T-helper 2 cell treated with Interferon-gamma antibody and Interleukin-4, amounts not matched to agents 5 μg/mL and 100 μg/mL, for 36 hours (primary cell): ENCODE results near the gene TMEM218.

Experiments
- DNase-seq: peaks from one replicate; pipeline ENCODE4 v3.0.0; 2021; ENCODE audit warnings: low spot score
- H3K27ac Mint-ChIP-seq: one replicate; pipeline ENCODE4 v1.8.0; 2021; ENCODE audit warnings: mild to moderate bottlenecking, mixed read lengths
- H3K27me3 Mint-ChIP-seq: one replicate; pipeline ENCODE4 v1.8.0; 2021; ENCODE audit warnings: low read depth, mixed read lengths
- H3K36me3 Mint-ChIP-seq: one replicate; pipeline ENCODE4 v1.8.0; 2021; ENCODE audit warnings: low read depth, mixed read lengths
- H3K4me1 Mint-ChIP-seq: one replicate; pipeline ENCODE4 v1.8.0; 2021; ENCODE audit warnings: low read depth, mixed read lengths
- H3K4me3 Mint-ChIP-seq: one replicate; pipeline ENCODE4 v1.8.0; 2022; ENCODE audit warnings: mild to moderate bottlenecking, moderate library complexity, mixed read lengths
- H3K9me3 Mint-ChIP-seq: one replicate; pipeline ENCODE4 v1.8.0; 2021; ENCODE audit warnings: mixed read lengths

TMEM218 gene

GRCh38 chr11:125072218-125072960 lies 39.0 kb downstream of the TMEM218 start:
- H3K27ac Mint-ChIP-seq = no peak overlapping the region
- H3K36me3 Mint-ChIP-seq = no peaks in the 10 kb centered on the region
- no peak for DNase-seq
- no peaks in the 10 kb centered on the region for H3K9me3 Mint-ChIP-seq
- H3K4me1 Mint-ChIP-seq = peaks cover 15% of the 10 kb centered on the region
- no peak overlapping the region for H3K4me3 Mint-ChIP-seq
- peaks cover 8% of the 10 kb centered on the region for H3K27me3 Mint-ChIP-seq

- Mint-ChIP-seq H3K27ac (no peak overlapping the region), H3K27me3 (peaks cover 8% of the 10 kb centered on the region), H3K4me1 (peaks cover 15% of the 10 kb centered on the region), H3K9me3 (no peaks in the 10 kb centered on the region), H3K4me3 (no peak overlapping the region), H3K36me3 (no peaks in the 10 kb centered on the region)
- DNase-seq = no peak
Observed at GRCh38 chr11:125071846-125072217, 39.6 kb downstream of the TMEM218 start.

DNA sequence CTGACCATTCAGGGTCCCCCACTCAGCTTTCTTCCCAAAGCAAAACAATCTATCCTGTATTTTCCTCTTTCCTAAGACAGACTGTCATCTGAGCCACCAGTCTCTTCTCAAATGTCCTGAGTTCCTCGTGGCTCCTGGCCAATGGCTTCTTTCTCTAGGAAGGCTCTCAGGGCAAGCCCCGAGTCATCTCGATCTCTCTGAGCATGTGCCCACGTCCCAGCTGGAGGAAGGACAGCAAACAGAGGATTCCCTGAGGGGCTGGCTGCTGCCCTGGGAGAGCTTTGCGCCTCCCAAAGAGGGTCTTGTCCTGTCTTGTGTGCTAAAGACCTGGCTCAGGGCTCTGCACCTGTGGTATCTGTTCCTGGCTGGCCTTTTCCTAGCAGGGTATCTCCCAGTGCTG lies 40.0 kb downstream of the TMEM218 start:
- no peak for DNase-seq
- no peaks in the 10 kb centered on the region for H3K36me3 Mint-ChIP-seq
- H3K4me1 Mint-ChIP-seq = peaks cover 15% of the 10 kb centered on the region
- H3K27ac Mint-ChIP-seq = peak overlapping the region; percentile 41
- no peaks in the 10 kb centered on the region for H3K9me3 Mint-ChIP-seq
- H3K4me3 Mint-ChIP-seq = no peak overlapping the region
- peaks cover 8% of the 10 kb centered on the region for H3K27me3 Mint-ChIP-seq

DNA sequence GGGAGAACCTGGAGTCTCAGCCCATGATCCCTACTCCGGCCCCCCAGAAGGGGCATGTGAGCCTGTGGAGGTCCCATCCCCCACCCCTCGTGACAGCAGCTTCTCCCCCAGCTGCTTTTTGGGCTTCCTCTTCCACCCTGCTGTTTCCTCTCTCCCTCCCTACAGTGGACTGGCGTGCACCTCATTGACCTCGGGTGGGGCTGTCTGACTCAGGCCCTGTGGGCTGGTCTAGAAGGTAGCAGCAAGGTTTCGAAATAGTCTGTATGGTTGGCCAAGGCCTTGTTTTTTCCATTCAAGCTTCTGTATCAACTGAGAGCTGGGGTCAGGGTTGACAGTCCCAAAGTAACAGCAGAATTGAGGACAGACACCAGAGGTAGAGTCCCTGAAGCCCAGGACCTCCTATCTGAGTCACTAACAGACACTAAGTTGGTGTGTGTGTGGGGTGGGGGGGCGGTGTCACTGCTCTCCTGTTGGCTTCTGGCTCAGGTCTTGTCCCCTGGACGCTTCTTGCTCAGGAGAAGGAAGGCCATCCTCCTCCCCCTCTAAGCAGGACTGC lies 40.6 kb downstream of the TMEM218 start:
- H3K4me3 Mint-ChIP-seq = no peak overlapping the region
- H3K9me3 Mint-ChIP-seq = no peaks in the 10 kb centered on the region
- DNase-seq = peak; percentile 37
- peaks cover 15% of the 10 kb centered on the region for H3K4me1 Mint-ChIP-seq
- no peaks in the 10 kb centered on the region for H3K36me3 Mint-ChIP-seq
- H3K27ac Mint-ChIP-seq = peak overlapping the region; percentile 10
- H3K27me3 Mint-ChIP-seq = peaks cover 12% of the 10 kb centered on the region

GRCh38 chr11:125069796-125070195 lies 41.6 kb downstream of the TMEM218 start:
- Mint-ChIP-seq H3K27me3 (peaks cover 21% of the 10 kb centered on the region), H3K4me1 (peaks cover 15% of the 10 kb centered on the region), H3K27ac (no peak overlapping the region), H3K9me3 (no peaks in the 10 kb centered on the region), H3K36me3 (no peaks in the 10 kb centered on the region), H3K4me3 (no peak overlapping the region)
- no peak for DNase-seq

DNA sequence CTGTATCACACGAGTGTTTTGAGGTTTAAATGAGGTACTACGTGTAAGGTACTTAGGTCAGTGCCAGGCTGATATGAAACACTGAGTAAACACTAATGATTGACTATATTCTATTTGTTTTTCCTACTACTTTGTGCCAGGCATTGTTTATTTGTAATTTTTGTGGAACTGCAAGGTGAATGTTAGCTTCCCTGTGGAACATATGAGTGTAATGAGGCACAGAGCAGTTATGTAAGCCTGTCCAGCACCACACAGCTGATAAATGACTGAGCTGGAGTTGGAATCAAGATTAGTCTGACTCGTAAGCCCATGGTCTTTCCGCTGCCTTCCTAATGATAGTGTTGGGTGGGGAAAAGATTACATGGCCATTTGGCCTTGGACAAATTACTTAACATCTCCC lies 42.4 kb downstream of the TMEM218 start:
- Mint-ChIP-seq H3K36me3 (no peaks in the 10 kb centered on the region), H3K4me1 (peaks cover 15% of the 10 kb centered on the region), H3K27ac (no peak overlapping the region), H3K9me3 (no peaks in the 10 kb centered on the region), H3K27me3 (peaks cover 29% of the 10 kb centered on the region), H3K4me3 (no peak overlapping the region)
- DNase-seq = no peak

- Mint-ChIP-seq H3K4me1 (peaks cover 15% of the 10 kb centered on the region), H3K9me3 (no peaks in the 10 kb centered on the region), H3K27me3 (peaks cover 33% of the 10 kb centered on the region), H3K27ac (no peak overlapping the region), H3K4me3 (no peak overlapping the region), H3K36me3 (no peaks in the 10 kb centered on the region)
- no peak for DNase-seq
Observed at GRCh38 chr11:125068368-125068767, 43.1 kb downstream of the TMEM218 start.

DNA sequence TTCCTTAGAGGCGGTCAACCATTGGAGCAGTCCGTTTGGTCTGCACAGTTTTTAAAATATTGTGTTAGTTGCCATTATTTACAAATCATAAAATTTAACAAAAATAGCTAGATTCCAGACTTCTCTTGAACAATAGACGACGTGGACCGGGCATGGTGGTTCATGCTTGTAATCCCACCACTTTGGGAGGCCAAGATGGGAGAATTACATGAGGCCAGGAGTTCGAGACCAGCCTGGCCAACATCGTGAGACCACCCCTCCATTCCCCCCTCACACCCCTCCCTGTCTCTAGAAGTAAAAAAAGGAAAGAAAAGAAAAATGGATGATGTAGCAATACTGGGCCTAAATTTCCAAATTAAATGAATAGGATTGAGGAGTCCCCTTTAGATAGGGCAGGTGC lies 47.4 kb downstream of the TMEM218 start:
- no peak for DNase-seq
- Mint-ChIP-seq H3K27me3 (peaks cover 60% of the 10 kb centered on the region), H3K4me1 (no peaks in the 10 kb centered on the region)

GRCh38 chr11:125063429-125064043 lies 47.9 kb downstream of the TMEM218 start:
- peak overlapping the region; percentile 59 for H3K4me3 Mint-ChIP-seq
- no peaks in the 10 kb centered on the region for H3K9me3 Mint-ChIP-seq
- no peak overlapping the region for H3K27ac Mint-ChIP-seq
- H3K4me1 Mint-ChIP-seq = no peaks in the 10 kb centered on the region
- H3K36me3 Mint-ChIP-seq = no peaks in the 10 kb centered on the region
- H3K27me3 Mint-ChIP-seq = peaks cover 60% of the 10 kb centered on the region
- DNase-seq = no peak

More for the DNA sequence above, 47.4 kb downstream of the TMEM218 start:
- Mint-ChIP-seq H3K36me3 (no peaks in the 10 kb centered on the region), H3K4me3 (peak overlapping the region; percentile 59), H3K9me3 (no peaks in the 10 kb centered on the region), H3K27ac (no peak overlapping the region)

DNA sequence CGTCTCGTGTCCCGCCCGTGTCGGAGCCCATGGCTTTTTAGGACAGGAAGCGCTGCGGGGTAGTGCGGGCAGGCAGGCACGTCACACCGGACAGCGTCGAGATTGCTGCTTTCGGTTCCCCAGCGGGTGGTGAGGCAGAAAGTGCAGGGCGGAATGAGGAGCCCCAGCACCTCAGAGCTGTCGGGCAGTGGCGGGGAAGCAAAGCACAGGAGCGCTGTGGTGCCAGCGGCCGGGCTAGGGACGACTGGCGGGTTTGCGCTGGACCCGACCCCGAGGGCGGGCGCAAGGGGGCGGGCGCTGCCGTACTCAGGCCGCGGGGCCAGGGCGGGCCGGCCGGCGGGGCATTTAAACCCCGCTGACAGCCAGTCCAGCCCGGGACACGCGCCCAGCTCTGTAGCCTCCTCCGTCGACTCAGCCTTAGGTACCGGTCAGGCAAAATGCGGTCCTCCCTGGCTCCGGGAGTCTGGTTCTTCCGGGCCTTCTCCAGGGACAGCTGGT lies 48.4 kb downstream of the TMEM218 start, which contains the start of gene SLC37A2:
TSS of gene SLC37A2 (plus strand) at position 375 of the 498 bp plus-strand sequence. CDS start at position 438, 63 bp downstream.
- DNase-seq = peak; percentile 68
- peak within 1 kb of the TSS; percentile 81 for H3K4me3 Mint-ChIP-seq
- peaks cover 55% of the 10 kb centered on the region for H3K27me3 Mint-ChIP-seq
- H3K4me1 Mint-ChIP-seq = no peaks in the 10 kb centered on the region
- no peaks in the 10 kb centered on the region for H3K9me3 Mint-ChIP-seq
- H3K27ac Mint-ChIP-seq = peak within 1 kb of the TSS; percentile 47
- no peaks in the 10 kb centered on the region for H3K36me3 Mint-ChIP-seq

GRCh38 chr11:125062218-125062930 lies 49.1 kb downstream of the TMEM218 start:
- Mint-ChIP-seq H3K4me3 (peak overlapping the region; percentile 81), H3K4me1 (no peaks in the 10 kb centered on the region), H3K27me3 (peaks cover 52% of the 10 kb centered on the region), H3K9me3 (no peaks in the 10 kb centered on the region), H3K27ac (no peak overlapping the region), H3K36me3 (no peaks in the 10 kb centered on the region)
- DNase-seq = no peak

- Mint-ChIP-seq H3K4me3 (no peak overlapping the region), H3K9me3 (no peaks in the 10 kb centered on the region), H3K4me1 (no peaks in the 10 kb centered on the region), H3K27ac (no peak overlapping the region), H3K27me3 (peaks cover 51% of the 10 kb centered on the region), H3K36me3 (no peaks in the 10 kb centered on the region)
- DNase-seq = no peak
Observed at GRCh38 chr11:125061281-125061680, 50.1 kb downstream of the TMEM218 start.

DNA sequence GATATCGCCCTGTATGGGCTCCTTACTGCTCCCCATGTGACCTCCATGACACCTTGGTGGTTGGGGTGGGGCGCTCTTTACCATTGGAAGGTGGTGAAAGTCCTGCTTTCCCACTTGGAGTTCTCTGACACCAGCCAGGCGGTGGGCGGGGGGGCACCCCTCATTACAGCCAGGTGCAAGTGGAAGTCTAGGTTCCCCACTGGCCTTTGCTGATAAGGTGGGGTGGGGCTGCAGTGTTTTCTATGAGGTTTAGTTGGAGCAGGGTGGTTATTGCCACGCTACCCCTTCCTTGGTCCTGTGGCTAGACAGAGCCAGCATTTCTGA lies 53.8 kb downstream of the TMEM218 start:
- Mint-ChIP-seq H3K27me3 (peaks cover 24% of the 10 kb centered on the region), H3K27ac (no peak overlapping the region), H3K4me1 (no peaks in the 10 kb centered on the region), H3K36me3 (no peaks in the 10 kb centered on the region), H3K9me3 (no peaks in the 10 kb centered on the region), H3K4me3 (no peak overlapping the region)
- DNase-seq = no peak
